ENCODE results near the gene CPEB4.

GRCh38 chr5:173873306-173873922, 14.7 kb upstream of the CPEB4 start:
- TF ChIP-seq KDM1A (IDR thresholded peaks at IDR 0.05) (no peak), PHF8 (IDR thresholded peaks at IDR 0.05; ENCODE audit: borderline replicate concordance, low read length) (no peak), CHD1 (IDR thresholded peaks at IDR 0.05; ENCODE audit: low read length) (no peak), TRIM28 (IDR thresholded peaks at IDR 0.05) (no peak), EP300 (IDR thresholded peaks at IDR 0.05; ENCODE audit: low read length) (no peak), SMARCC2 (IDR thresholded peaks at IDR 0.05; ENCODE audit: low read depth) (no peak)
